Measurements from ENCODE around the gene ISG20L2. TPM values are rescaled to one million over a fixed set of nuclear protein-coding genes. Genes with fewer than 3 reads are reported as not detected.

Gene ISG20L2
- total RNA-seq, 1 donor from 2014 or later = 57.4 TPM

DNA sequence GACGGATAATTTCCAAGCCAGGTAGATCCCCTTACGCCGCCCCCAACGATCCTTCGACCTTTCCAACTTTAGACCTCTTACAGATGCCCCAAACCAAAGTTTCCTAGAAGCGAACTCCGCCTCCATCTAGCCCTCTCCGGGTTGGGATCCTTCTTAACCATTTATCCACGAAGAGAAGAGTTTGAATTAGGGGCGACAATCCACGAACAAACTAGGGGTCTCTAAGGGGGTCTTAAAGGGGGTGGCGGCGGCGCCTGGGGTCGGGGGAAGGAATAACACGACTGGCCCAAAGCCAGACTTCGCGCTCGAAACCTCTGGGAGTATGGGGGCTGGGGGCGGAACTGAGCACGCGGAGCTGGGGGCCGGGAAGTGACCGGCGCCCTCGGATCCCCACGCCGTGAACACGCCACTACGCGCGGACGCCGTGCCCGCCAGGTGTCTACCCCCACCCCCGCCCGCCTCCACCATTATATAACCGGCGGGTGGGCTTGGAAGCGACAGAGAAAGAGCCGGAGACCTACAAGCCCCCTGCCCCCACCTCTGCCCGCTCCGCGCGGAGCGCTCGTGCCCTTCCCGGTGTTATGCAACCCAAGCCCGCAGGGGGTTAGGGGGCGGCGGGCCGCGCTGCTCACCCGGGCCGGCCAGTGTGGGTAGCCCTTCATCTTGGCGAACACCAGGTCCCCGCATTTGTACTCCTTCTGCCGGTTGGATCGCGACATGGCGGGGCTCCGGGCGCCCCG is 22.3 kb upstream of the ISG20L2 start:
- peaks cover 41% of the 10 kb centered on the region for H3K36me3 Mint-ChIP-seq (ENCODE audit: low read depth)
- intact Hi-C loops (cut with micrococcal nuclease) = loop anchor here (1.0 to 5.0 kb wide), 4 partner anchors 10 to 244 kb away; partner anchors contain the start of genes ISG20L2, METTL25B, MRPL24 and PRCC
- H3K4me3 Mint-ChIP-seq (ENCODE audit: low read depth) = peak overlapping the region; percentile 94
- peaks cover 36% of the 10 kb centered on the region for H3K4me1 Mint-ChIP-seq (ENCODE audit: low read depth)
- H3K27ac Mint-ChIP-seq = peak overlapping the region; percentile 92
- H3K27me3 Mint-ChIP-seq (ENCODE audit: low read depth) = no peaks in the 10 kb centered on the region
- no peak for DNase-seq (ENCODE audit: low spot score)
- H3K9me3 Mint-ChIP-seq = no peaks in the 10 kb centered on the region

DNA sequence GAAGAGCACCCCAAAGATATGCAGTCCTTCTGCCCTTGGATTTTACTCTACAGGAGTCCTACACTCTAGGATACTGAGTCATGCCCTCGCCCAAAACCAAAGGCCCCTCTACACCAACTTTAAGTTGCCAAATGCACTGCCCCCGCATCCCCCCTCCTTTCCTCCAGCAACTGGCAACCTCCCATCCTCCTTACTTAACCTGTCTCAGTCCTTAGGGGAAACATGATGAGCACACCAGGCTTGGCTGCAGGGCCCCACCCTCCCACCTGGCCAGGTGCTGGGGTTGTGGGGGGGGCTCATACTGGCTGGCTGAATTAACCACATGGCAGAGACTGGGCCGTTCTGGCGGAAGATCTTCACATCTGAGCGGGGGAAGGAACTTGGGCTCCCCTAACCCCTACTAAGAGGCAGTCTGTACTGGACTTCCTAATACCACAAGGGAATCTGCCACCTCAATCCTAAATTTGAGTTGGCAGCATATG is 21.7 kb upstream of the ISG20L2 start:
- no peaks in the 10 kb centered on the region for H3K27me3 Mint-ChIP-seq (ENCODE audit: low read depth)
- H3K36me3 Mint-ChIP-seq (ENCODE audit: low read depth) = peaks cover 47% of the 10 kb centered on the region
- intact Hi-C loops (cut with micrococcal nuclease) = loop anchor here (5.0 kb wide), 1 partner anchor 243 kb away; no protein-coding TSS in a partner anchor
- peaks cover 42% of the 10 kb centered on the region for H3K4me1 Mint-ChIP-seq (ENCODE audit: low read depth)
- H3K27ac Mint-ChIP-seq = peak overlapping the region; percentile 92
- no peaks in the 10 kb centered on the region for H3K9me3 Mint-ChIP-seq
- no peak for DNase-seq (ENCODE audit: low spot score)
- H3K4me3 Mint-ChIP-seq (ENCODE audit: low read depth) = peak overlapping the region; percentile 94

DNA sequence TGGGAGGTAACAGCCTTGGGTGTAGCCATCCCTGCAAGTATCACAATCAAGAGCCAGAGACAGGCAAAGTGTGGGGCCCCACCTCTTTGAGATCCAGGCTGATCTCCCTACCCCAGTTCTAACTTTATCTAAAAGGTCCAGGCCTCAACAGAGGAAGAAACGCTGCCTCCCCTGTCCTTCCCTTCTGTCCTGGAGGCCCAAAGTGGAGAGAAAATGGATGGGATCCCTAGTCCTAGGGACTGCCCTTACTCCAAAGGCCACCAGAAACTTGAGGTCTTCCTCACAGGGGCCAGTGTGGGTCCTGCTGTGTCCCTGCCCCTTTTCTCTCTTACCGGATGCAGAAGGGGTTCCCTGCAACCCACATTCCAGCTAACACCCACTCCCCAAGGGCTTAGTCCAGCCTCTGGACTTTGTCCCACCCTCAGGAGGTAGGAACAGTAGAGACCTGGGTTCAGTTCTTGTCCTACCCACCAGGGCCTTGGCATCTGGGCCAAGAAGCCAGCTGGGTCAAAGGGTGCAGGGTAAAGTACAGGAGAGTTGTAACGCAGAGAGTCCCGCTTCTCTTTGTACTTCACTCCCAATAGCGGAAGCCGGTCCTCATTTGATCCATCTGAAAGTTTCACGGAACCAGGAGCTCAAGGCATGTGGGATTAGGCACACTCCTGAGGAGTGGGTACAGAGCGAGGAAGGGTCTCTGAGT is 21.0 kb upstream of the ISG20L2 start:
- H3K27me3 Mint-ChIP-seq (ENCODE audit: low read depth) = no peaks in the 10 kb centered on the region
- H3K36me3 Mint-ChIP-seq (ENCODE audit: low read depth) = peaks cover 54% of the 10 kb centered on the region
- DNase-seq (ENCODE audit: low spot score) = no peak
- intact Hi-C loops (cut with micrococcal nuclease) = loop anchor here (5.0 kb wide), 1 partner anchor 242 kb away; no protein-coding TSS in a partner anchor
- peak overlapping the region; percentile 92 for H3K27ac Mint-ChIP-seq
- H3K9me3 Mint-ChIP-seq = no peaks in the 10 kb centered on the region
- H3K4me3 Mint-ChIP-seq (ENCODE audit: low read depth) = peak overlapping the region; percentile 94
- H3K4me1 Mint-ChIP-seq (ENCODE audit: low read depth) = peaks cover 41% of the 10 kb centered on the region

DNA sequence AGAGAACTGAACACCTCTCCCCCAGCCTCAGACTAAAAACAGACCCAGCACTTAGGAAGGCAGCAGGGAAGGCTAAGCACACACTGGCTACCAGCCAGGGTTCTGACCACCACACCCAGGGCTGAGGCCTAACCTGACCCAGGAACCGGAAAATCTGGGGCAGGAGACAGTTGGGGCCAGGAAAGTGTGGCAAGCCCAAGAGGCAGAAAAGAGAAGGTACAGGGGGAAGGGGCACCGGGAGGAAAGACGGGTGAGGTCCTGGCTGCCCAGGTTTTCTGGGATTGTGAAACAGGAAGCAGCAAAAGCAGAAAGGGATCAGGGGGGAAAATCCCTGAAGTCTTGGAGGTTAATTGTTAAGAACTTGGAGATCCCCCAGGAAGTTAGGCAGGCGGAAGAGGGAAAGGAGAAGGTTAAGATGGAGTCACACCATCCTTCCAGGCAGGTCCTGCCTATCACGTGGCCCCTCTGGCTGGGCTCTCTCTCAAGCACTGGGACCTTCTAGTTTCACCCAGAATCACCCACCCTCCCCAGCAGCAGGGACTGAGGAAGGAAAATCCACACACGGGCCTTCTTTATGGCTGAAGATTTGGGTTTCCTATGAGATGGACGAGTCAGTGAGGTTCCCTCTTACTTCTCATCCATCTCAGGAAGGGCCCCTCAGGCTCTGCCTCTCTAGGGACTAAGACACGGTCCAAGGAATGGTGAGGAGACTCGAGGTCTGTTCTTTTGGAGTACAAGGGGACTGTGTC is 20.3 kb upstream of the ISG20L2 start:
- H3K4me3 Mint-ChIP-seq (ENCODE audit: low read depth) = peak overlapping the region; percentile 94
- intact Hi-C loops (cut with micrococcal nuclease) = no loop called here
- no peak for DNase-seq (ENCODE audit: low spot score)
- H3K4me1 Mint-ChIP-seq (ENCODE audit: low read depth) = peaks cover 41% of the 10 kb centered on the region
- H3K36me3 Mint-ChIP-seq (ENCODE audit: low read depth) = peaks cover 59% of the 10 kb centered on the region
- no peaks in the 10 kb centered on the region for H3K9me3 Mint-ChIP-seq
- peak overlapping the region; percentile 92 for H3K27ac Mint-ChIP-seq
- no peaks in the 10 kb centered on the region for H3K27me3 Mint-ChIP-seq (ENCODE audit: low read depth)

DNA sequence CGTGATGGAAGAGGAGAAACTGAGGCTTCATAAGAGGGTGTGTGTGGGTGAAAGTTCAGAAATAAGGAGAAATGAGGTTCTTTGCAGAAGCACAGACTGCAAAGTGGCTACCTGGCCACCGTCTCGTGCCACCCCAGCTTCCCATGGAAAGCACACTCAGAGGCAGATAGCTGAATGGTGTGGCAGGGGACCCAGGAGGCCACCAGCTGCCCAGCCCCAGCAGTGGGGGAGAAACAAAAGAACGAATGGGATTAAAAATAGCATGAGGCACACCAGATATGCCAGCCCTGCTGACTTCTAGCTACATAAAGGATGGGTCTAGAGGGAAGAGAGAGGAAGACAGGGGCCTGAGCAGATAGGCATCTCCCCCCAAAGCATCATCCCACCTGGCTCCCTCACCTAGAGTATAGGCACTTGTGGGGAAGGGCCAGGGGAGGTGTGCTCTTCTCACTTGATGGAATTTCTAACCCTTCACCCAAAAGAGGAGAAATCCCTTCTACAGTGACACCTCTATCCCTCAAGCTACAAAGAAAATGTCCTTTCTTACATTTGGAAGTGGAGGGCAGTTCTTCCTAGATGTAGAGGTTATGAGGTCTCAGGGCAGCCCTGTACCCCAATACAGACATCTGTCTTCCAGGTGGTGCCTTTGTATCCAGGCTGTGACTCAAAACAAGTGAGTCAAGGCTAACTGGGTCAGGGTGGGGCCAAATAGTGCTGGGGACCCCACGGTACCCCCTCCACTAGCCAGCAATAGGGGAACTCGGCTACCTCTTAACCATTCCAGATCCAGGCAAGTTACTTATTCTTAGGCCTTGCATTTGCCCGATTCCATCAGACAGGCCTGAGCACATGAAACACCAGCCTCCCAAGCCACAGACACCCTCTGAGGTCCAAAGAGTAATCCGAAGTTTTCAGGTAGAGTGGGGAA is 19.4 kb upstream of the ISG20L2 start:
- H3K27me3 Mint-ChIP-seq (ENCODE audit: low read depth) = no peaks in the 10 kb centered on the region
- H3K27ac Mint-ChIP-seq = peak overlapping the region; percentile 92
- no peaks in the 10 kb centered on the region for H3K9me3 Mint-ChIP-seq
- peaks cover 66% of the 10 kb centered on the region for H3K36me3 Mint-ChIP-seq (ENCODE audit: low read depth)
- intact Hi-C loops (cut with micrococcal nuclease) = no loop called here
- no peak for DNase-seq (ENCODE audit: low spot score)
- H3K4me1 Mint-ChIP-seq (ENCODE audit: low read depth) = peaks cover 41% of the 10 kb centered on the region
- peak overlapping the region; percentile 94 for H3K4me3 Mint-ChIP-seq (ENCODE audit: low read depth)

DNA sequence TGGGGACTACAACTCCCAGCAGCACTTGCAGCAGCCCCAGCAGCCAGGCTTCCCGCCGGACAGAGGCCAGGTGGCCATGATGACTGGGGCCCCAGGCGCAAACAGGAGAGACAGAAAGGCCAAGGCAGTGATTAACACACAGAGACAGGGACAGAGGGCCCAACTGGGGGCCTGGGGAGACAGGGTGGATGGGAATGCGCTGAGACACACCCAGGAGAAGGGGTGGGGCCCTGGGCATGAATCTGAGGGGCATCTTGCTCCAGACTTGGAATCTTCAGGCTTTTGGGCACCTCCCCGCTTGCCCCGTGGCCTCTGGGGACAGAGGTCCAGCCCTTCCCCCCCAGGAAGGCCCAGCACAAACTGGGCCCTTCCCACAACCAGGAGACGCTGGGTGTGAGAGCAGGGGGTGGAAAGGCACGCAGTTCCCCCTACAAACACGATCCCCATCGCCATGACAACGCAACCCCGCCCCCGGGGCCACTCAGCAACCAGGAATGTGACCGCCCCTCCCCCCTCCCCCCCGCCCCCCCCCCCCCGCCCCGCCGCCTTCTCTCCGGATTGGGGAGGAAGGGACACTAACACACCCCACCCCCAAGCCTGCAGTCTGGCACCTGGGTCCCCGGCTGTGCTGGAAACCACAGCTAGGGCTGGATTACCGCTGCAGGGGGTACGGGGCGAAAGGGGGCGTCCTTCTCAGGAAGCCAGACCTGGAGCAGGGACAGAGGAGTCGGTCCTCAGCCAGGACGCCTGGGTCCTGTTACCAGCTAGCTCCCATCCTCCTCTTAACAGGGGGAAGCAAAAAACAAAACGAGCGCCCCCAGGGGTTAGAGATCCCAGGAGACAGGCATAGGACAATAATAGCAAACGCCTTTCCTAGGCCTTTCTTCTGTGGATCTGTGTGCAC is 18.4 kb upstream of the ISG20L2 start:
- H3K27me3 Mint-ChIP-seq (ENCODE audit: low read depth) = no peaks in the 10 kb centered on the region
- H3K36me3 Mint-ChIP-seq (ENCODE audit: low read depth) = peaks cover 76% of the 10 kb centered on the region
- DNase-seq (ENCODE audit: low spot score) = no peak
- no peaks in the 10 kb centered on the region for H3K9me3 Mint-ChIP-seq
- intact Hi-C loops (cut with micrococcal nuclease) = no loop called here
- peaks cover 41% of the 10 kb centered on the region for H3K4me1 Mint-ChIP-seq (ENCODE audit: low read depth)
- H3K27ac Mint-ChIP-seq = peak overlapping the region; percentile 92
- H3K4me3 Mint-ChIP-seq (ENCODE audit: low read depth) = peak overlapping the region; percentile 94

DNA sequence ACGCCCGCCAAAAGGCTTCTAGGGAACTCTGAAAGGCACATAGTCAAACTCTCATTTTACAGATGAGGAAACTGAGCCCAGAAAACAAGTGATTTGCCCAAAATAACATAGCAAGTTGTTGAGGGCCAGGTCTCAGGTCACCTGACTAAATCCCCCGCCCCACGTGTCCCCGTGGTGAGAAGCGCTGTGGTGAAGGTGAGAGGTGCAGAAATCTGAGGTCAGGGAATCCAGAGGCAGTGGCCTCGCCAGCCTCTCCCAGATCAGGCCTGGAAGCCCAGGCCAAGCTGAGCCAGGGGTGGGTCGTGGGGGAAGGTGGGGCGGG is 17.8 kb upstream of the ISG20L2 start:
- Mint-ChIP-seq H3K9me3 (no peaks in the 10 kb centered on the region), H3K36me3 (ENCODE audit: low read depth) (peaks cover 77% of the 10 kb centered on the region), H3K27me3 (ENCODE audit: low read depth) (no peaks in the 10 kb centered on the region), H3K27ac (peak overlapping the region; percentile 89), H3K4me1 (ENCODE audit: low read depth) (peaks cover 44% of the 10 kb centered on the region), H3K4me3 (ENCODE audit: low read depth) (peak overlapping the region; percentile 33)
- DNase-seq (ENCODE audit: low spot score) = no peak
- intact Hi-C loops (cut with micrococcal nuclease) = no loop called here

DNA sequence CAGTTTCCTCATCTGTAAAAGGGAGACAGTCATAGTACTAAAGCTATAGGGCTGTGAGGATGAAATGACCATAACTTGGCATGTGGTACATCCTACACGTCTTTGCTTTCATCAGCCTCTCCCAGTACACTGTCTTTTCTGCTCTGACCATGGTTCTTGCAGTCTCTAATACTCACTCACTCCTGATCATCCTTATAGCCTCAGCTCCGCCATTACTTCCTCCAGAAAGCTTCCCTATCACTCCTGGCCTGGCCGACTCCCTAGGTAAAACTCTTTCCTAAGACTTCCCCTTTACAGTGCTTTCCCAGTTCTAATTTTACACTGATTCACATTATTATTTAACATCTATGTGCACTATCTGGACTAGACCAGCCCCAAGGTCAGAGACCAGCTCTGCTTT is 17.3 kb upstream of the ISG20L2 start:
- intact Hi-C loops (cut with micrococcal nuclease) = no loop called here
- no peak overlapping the region for H3K4me3 Mint-ChIP-seq (ENCODE audit: low read depth)
- H3K27me3 Mint-ChIP-seq (ENCODE audit: low read depth) = no peaks in the 10 kb centered on the region
- H3K27ac Mint-ChIP-seq = peak overlapping the region; percentile 63
- H3K36me3 Mint-ChIP-seq (ENCODE audit: low read depth) = peaks cover 80% of the 10 kb centered on the region
- no peak for DNase-seq (ENCODE audit: low spot score)
- H3K4me1 Mint-ChIP-seq (ENCODE audit: low read depth) = peaks cover 46% of the 10 kb centered on the region
- H3K9me3 Mint-ChIP-seq = no peaks in the 10 kb centered on the region

DNA sequence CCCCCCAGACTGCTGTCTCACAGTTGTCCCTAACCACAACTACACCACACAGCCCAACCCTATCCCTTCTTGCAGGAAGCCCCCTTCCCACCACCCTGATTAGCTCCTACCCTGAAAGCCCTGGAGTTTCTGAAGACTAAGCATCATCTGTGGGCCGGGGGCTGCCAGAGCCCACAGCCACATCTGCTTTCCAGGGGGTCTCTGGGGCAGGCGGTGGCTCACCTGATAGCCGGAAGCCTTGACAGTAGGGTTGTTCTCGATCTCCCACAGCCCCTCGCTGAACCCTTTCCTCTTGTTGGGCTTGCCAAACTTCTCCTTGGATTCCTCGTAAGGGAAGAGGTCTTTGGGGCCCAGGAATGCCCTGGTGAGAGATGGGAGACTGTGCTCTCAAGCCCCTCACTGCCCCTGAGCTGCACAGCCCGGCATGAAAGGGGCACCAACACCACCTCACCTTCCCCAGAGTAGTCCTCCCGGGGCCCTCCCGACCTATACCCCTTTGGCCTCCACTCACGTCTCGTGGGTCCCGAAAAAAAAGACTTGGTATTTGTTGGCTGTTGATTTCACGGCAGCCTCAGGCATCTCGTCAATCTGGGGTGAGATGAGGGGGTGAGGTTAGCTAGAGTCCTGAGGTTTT is 16.3 kb upstream of the ISG20L2 start:
- H3K4me1 Mint-ChIP-seq (ENCODE audit: low read depth) = peaks cover 48% of the 10 kb centered on the region
- H3K4me3 Mint-ChIP-seq (ENCODE audit: low read depth) = no peak overlapping the region
- H3K36me3 Mint-ChIP-seq (ENCODE audit: low read depth) = peaks cover 79% of the 10 kb centered on the region

DNA sequence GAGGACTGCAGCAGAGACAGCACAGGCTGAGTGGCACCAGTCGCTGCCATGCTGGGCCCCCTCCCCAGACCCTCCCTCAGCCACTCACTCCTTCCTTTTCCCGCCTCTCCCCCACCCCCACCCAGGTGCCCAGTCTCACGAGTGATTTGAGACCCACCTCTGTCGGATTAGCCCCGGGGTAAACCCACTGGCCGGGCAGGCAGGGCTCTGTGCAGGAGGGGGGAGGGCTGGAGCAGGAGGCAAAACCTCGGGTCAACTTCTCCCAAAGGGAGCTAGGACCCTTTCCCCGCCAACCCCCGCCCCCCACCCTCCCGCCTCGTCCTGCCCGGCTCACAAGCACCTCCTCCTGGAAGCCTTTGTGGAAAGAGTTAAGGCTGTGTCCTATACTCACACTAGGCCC is 15.8 kb upstream of the ISG20L2 start:
- H3K4me3 Mint-ChIP-seq (ENCODE audit: low read depth) = no peak overlapping the region
- intact Hi-C loops (cut with micrococcal nuclease) = no loop called here
- H3K9me3 Mint-ChIP-seq = no peaks in the 10 kb centered on the region
- peaks cover 44% of the 10 kb centered on the region for H3K4me1 Mint-ChIP-seq (ENCODE audit: low read depth)
- no peak overlapping the region for H3K27ac Mint-ChIP-seq
- no peak for DNase-seq (ENCODE audit: low spot score)
- H3K27me3 Mint-ChIP-seq (ENCODE audit: low read depth) = no peaks in the 10 kb centered on the region
- peaks cover 75% of the 10 kb centered on the region for H3K36me3 Mint-ChIP-seq (ENCODE audit: low read depth)

More for the DNA sequence above, 16.3 kb upstream of the ISG20L2 start:
- intact Hi-C loops (cut with micrococcal nuclease) = no loop called here
- no peaks in the 10 kb centered on the region for H3K27me3 Mint-ChIP-seq (ENCODE audit: low read depth)
- DNase-seq (ENCODE audit: low spot score) = no peak
- no peaks in the 10 kb centered on the region for H3K9me3 Mint-ChIP-seq
- peak overlapping the region; percentile 63 for H3K27ac Mint-ChIP-seq
